Activated CD8-positive, alpha-beta memory T cell treated with anti-CD3 and anti-CD28 coated beads for 4 hours (primary cell): ENCODE results near the gene OTUD5.

Source experiments
- DNase-seq, 2 donors: peaks; one replicate each; pipeline ENCODE4 v3.0.0-alpha.2; 2020; ENCODE audit warnings: low read depth in 2 of 2

Gene OTUD5

DNA sequence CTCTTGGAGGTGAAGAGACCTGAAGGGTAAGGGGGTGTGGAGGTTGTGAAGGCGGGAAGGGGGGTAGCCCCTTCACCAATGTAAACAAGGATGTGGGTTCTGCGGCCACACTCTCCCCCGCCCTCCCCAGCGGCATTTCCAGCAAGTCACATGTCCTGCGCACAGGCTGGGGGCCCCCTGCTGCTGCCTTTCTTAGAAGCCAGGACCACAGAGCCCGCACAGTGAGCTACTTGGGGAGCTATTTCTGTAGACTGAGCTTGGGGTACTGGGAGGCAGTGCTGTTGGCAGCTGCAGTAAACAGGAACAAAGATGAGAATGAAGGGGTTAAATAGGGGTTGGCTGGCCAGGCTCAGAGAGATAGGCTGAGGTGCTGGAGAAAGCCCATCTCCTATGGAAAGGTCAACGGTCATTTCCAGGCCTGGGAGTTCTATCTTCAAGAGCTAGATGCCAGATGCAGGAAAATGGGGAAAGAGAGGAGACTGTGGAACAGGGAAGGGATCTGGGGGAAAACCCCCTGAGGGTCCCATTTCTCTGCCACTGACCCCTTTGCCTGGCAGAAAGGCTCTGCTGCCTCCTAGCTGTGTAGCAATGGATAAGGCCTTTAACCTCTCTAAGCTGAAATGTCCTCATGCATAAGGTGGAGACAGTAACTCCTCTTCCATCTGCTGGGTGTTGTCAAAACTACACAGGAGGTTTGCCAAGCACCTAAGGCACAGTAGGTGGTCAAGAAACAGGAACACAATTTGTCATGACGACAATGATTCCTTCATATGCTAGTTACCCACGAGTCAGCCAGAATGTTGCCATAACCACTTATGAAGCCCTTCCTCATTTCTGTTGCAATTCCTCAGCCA, 20.1 kb downstream of the OTUD5 start:
- peak; percentile 80 to 83 for DNase-seq

DNA sequence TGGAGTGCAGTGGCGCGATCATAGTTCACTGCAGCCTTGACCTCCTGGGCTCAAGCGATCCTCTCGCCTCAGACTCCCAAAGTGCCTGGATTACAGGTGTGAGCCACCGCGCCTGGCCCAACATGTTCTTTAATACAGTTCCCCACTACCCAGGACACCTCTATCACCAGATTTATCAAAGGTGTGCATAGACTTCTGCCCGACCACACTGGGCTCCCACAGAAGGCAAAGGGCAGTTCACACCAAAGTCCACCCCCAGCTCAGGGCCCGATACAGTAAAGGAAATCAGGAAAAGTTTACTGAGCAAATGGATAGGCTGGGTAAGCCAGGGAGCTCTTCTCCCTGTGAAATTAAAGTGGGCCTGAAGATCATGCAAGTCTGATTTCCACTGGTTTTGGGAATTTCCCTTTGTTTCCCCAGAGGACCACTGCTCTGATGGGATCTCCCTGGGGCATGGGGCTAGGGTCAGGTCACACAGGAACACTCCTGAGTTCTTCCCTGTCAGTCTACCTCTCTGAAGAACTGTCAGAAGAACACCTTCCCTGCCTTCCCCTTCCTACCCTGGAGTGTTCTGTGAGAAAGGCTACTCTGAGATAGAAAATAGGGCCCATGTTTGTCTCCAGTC, 20.9 kb downstream of the OTUD5 start:
- DNase-seq, result no peak

DNA sequence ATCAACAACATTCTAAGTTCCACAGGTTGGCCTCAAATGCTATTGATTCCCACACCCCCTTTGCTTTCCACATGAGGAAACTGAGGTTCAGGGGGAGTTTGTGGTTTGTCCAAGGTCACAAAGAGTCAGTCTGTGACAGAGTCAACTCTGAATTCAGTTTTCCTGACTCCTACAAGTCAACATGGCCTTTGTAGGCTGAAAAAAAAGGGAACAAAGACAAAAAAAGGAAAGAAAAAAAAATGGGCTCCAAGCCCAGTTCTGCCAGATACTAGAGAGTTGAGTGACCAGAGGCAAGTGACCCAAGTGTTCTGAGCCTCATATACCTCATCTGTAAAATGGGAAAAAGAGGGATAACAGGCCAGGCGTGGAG, 22.1 kb downstream of the OTUD5 start:
- no peak for DNase-seq

DNA sequence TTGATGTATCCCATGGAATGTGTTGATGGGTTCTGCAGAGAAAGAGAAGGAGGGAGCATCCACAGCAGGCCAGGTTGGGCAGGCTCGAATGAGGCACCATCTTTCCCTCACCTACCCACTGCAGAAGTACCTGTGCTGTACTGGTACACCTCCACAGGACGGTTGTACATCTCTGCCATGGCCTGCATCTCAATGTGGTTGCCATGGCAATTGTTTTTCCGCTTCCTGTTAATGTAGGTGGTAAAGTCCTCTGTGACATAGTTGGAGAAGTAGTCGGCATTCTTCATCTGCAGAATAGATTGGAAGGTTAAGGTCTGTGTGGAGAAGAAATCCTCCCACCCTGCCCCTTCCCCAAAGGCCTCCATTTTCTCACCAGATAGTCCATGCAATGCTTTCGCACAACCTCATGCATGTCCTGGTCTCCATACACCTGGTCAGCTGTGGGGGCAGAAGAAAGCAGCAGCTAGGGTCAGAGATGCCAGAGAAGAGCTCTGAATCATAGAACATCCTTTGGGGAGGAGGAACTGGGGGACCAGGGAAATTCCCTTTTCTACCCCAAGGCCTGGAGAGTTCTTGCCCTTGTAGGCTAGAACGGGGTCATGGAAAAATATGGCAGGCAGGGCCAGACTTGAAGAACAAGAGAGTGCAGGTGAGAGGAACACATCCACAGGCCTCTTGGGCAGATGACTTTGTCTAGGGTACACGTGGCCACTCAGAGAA, 22.7 kb downstream of the OTUD5 start:
- DNase-seq, result no peak

DNA sequence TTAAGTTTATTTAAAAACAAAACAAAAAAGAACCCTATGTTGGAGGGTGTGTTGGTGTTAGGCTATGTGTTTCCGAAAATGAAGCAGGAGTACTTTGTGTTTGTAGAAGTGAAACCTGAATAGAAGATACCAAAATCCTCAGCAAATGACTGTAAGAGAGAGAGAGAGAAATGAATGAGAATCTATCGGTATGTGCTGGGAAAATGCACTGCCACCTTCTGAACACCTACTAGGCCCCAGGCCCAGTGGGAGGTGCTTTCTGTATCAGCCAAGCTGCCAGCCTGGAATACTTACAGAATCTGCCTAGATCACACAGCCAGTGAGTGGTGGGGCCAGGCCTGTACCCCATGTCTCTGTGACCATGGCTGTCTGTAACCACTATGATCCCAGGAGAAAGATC, 23.6 kb downstream of the OTUD5 start:
- DNase-seq, result no peak

DNA sequence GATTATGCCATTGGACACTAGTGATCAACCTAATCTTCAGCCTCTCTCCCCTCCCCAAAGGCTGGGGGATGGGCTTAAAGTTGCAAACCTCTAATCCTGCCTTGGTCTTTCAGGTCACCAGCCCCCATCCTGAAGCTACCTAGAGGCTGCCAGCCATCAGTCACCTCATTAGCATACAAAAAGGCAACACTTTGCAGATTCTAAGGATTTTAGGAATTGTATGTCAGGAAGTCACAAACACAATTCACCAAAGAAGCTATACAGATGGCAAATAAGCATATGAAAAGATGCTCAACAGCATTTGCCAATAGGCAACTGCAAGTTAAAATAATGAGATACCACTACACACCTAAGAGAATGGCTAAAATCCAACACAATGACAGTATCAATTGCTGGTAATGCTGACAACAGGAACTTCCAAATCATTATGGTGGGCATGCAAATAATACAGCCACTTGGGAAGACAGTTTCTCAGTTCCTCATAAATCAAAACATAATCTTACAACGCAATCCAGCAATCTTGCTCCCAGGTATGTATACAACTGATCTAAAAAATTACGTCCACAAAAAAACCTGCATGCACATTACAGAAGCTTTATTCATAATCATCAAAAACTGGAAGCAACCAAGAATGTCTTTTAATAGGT, 29.5 kb downstream of the OTUD5 start:
- DNase-seq, result no peak

DNA sequence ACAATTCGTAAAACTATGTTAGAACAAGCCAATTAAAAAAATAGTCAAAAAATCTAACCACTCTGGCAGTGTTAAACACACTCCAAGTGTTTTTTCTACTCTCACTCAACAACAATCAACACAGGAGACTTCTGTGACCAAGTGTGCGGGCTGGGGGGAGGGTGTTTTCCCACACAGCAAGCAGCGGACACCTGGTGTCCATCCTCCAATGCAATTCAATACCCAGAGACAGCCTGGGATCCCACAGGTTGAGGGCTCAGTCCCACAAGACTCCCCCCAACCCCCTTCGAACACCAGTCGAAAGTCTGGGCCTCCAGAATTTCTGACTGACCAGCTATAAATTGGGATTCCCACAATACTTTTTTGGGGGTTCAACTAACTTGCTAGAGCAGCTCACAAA, 30.3 kb downstream of the OTUD5 start:
- no peak for DNase-seq

DNA sequence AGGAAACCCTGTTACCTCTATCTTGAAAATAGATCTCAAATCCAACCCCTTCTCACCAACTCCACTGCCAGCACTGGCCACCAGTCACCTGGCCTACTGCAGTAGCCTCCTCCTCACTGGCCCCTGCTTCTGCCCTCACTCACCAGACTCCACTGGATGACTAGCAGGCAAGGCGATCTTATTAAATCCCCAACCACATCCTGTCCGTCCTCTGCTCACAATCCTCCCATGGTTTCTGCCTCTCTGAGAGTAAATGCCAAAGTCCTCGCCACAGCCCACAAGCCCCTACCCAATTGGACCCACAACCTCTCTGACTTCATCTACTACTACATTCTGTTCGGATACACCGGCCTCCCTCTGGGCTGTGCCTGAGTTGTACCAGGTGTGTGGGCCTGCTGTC, 33.1 kb downstream of the OTUD5 start:
- DNase-seq, result no peak

DNA sequence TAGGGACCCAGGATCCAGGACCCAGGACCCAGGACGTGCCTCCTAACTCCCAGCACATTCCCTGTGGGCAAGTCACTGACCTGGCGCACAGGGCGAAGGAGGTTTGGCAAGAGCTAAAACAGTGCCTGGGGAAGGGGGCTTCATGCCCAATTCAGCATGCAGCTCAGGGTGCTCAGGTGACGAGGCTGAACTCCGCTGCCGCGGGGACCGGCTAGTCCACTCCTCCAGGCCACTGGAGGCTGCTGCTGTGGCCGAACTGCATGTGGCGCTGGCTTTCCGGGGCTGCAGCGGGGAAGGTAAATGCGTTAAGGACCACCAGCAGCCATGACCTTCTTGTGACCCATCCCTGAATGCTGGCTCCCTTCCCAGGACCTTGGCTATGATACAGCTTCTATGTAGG, 33.6 kb downstream of the OTUD5 start:
- DNase-seq, result no peak

DNA sequence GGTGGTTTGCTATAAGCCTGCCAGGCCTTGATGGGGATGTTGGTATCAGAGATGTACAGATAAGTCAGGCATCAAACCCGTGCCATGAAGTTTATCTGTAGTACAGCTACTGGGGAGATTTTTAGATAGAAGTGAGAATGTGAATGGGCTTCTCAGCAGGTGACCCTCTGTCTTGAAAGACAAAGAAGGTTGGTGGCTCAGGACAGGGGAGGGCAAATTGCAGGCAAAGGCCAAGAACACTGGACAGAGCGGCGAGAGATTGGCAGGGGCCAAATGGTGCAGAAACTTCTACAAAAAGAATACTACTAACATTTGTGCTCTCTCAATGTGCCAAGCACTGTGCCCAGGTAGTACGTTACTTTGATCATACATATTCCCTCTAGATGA, 36.7 kb downstream of the OTUD5 start:
- DNase-seq, result no peak

DNA sequence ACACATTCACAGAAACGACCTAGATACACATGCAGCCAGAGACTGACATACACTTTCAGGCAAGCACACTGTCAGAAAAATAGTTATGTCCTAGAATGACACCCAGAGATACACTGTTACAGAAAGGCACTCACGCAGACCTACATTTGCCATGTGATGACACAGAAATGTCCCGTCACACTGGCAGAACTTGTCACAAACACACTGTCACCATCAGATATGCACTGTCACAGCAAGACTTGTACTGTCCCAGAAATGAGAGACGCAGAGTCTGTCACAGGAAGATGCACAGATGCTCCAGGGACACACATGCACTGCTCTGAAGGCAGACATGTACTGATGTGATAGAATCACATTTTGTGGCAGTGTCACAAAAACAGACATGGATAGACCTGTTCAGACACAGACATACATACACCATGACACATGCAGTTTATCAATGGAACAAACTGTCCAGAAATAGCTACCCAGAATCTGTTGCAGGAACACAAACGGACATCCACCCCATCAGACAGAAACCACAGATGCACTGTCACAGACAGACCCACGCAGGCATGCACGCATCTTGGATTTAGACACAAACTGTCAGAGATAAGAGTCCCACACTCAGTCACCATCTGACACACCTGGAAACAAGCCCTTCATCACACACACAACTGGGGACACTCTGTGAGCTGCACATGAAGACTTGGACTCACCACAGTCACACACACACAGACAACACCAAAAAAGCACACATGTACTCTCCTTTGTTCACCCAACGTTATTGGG, 37.3 kb downstream of the OTUD5 start:
- no peak for DNase-seq

DNA sequence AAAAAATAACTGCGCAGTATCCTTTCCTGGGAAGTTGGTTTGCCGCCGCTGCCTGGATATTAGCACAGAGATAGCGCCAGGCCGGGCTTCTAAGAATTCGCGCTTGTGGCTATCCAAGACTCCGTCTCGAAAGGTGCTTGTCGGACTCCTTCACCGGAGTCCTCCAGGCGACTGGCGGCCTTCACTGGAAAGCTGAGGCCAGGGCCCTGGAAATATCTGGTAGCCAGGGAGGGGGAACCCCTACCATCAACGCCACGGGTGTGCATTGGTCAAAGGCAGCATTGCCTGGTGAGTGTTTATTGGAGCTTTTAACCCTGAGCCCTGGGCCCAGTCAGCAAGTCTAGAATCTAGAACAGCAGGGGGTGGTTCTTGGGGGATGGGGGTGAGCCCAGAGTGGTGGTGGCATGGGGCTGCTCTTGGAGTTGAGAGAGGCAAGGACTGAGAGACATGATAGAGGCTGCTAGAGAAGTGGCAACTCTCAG, 38.0 kb downstream of the OTUD5 start:
- DNase-seq, result no peak

DNA sequence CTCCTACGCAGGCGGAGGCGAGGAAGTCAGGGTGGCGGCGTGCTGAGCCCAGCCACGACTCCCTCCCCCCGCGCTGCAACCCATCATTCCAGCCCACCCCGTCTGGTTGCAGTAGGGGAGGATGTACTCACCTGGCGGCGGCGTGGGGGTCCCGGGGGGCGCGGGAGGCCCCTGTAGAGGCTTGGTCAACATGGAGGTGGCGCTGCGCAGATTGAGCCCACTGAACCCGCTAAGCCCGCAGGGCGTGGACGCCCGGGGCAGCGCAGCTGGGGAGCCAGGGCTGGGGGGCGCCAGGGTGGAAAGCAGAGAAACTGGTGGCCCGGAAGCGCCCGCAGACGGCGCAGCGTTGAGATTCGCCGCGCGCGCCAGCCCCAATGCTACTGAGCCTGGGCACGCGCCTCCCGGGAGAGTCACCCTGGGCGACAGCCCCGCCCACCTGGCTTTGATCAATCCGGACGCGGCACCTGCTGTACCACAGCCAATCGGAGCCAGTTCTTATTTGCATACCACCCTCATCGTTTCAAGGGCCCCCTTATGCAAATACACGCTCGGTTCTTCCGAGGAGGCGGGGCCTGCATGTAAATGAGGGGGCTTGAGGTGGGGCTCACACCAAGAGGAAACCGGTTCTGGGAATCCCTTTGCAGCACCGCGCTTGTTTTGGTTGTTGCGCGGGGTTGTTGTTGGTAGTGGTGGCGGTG, 38.6 kb downstream of the OTUD5 start, which contains the start of gene PIM2:
Gene PIM2 (minus strand): TSS at position 382 of the 698 bp plus-strand sequence. CDS start 190 bp downstream, at position 192.
- peak; percentile 77 to 88 for DNase-seq

DNA sequence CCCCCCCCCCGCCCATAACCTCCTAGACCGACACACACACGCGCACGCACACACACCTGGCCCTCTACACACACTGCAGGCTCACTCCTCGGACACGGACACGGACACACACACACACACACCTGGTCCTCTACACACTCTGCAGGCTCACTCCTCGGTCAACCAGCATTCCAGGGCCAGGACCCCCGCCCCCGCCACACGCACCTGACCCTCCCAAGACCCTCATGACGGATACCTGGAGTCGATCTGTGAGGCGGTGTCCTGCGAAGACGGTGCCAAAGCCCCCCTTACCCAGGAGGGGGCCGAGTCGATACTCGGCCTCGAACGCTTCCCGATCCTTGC, 39.1 kb downstream of the OTUD5 start:
- no peak for DNase-seq

DNA sequence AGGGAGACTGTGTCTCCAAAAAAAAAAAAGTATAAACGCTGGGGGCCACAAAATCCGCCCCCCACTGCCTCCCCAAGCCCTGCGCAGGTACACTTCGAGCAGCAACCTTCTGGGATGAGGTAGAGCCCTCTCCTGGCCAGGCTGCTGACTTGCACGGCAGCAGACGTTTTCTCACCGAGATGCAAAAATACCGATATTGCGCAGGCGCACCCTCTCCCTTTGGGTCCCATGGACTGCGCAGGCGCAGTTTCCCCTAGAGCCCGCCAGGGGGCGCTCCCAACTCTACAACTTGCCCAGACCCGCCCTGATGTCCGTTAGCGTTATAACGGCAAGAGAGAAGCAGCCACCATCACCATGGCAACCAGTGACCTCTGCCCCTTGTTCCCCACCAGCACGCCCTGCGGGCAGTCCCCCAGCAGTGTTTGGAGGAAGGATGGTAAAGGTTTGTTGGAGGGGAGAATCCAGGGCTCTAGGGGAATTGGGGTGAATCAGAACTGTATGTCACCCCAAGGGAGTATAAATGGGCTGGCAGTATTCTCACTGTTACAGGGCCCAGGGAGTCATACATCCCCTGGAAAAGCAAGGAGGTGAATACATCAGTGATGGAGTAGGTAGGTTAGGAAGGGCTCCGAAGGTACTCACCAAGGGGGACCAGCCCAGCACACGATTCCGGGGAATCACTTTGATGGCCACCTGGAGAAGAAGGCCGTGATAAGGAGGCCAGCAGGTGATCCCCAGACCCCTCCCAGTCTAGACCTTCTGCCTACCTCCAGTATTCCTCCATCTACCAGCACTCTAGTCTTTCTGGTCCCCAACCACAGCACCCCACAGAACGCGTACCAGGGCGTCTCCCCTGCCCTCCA, 40.0 kb downstream of the OTUD5 start:
- peak; percentile 71 to 76 for DNase-seq

DNA sequence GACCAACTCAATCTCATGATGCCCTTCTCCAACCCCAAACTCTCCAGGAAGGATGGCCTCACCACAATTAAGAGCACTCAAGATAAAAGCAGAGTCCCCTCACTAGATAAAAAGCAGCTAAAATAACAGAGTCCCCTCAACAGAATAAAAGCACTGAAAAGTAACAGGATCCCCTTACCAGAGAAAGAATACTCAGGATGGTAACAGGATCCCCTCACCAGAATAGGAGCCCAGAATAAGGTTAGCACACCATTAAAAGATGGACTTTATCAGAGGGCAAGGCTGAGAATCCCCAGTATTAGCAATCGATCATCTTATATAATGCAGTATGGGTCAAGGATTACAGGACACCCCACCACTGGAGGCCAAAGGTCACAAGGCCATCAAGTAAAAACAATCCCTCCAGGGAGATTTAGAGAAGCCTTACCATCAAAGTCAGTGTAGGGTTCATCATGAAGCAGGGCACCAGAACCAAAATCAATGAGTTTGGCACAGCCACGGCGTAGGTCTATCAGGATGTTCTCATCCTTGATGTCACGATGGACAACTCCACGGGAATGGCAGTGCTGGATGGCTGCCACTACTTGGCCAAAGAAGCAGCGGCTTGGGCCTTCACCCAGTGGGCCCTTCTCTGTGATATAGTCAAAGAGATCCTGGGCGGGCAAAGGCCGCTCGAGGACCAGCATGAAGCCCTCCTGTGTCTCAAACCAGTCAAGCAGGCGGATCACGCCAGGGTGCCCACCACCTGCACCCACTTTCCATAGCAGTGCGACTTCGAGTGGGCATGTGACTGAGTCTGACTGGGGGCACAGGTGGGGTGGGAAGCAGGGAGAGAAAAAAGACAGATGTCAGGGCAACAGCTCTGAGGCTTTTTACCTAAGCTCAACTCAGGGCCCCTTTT, 42.6 kb downstream of the OTUD5 start:
- no peak for DNase-seq

DNA sequence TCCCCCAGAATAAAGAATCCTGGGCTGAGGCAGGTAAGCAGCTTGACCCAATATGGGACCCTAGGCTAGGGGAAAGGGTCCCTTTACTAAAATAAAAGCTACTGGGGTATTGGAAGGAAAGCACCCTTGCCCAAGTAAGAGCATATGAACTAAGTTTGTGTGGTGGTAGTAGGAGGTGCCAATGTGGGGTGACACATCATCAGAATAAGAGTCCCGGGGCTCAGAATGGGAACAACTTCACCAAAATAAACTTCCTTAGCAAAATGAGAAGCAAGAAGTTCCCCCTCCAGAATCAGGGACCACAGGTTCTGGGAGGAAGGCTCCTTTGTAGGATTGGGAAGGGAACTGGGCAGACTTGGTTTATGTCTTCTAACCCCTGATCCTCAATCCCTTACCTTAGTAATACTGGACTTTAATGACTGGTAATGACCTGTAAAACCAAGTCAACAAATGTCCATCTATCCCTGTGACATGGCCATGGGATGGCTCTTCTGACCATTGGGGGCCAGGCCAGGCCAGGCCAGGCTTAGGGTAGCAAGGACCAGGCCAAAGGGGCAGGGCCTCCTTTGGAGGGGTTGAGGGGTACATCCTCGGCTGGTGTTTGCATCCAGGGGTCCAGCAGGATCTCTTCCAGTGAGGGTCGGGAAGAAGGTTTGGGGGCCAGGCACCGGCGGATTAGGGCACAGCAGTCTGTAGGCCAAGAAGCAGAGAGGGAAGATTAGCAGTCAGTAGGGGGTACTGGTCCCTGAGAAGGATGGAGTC, 43.6 kb downstream of the OTUD5 start:
- no peak for DNase-seq
